NCI-H1417 treated with DMSO at 0.1 percent for 48 hours (cell line): ENCODE data around the gene SQSTM1.

ENCODE experiments used
- DNase-seq: peaks from one replicate; lab custom pipeline; 2025; lab: John Stamatoyannopoulos, UW

Gene SQSTM1

GRCh38 chr5:179806250-179807048 is 14.3 kb upstream of the SQSTM1 start, which contains the start of gene MGAT4B:
MGAT4B (minus strand) TSS chr5:179806866; CDS start chr5:179806583, 283 bp downstream.
- no peak for DNase-seq

- no peak for DNase-seq
These were observed 8.4 kb upstream of the SQSTM1 start for GRCh38 chr5:179812135-179812825.

- DNase-seq: no peak
These were observed 7.6 kb upstream of the SQSTM1 start for GRCh38 chr5:179812997-179813607.

DNA sequence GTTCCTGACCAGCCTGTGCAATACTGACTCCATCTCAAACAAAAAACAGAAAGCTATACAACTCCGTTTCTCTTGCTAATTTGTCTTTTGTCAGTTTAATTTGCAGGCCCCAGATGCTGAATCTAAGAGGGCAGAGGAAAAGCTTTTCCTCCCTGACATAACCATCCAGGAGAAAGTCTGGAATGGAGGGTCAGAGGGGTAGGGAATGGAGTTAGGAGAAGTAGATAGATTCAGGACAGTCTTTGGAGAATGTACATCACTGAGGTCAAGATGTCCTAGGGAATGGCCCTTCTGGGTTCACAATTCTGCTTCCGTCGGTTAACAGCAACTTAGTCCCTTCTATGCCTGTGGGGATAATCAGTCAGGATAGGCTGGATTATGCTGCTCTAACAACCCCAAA is 6.6 kb upstream of the SQSTM1 start:
- DNase-seq: no peak

- DNase-seq: no peak
These were observed 5.0 kb upstream of the SQSTM1 start for GRCh38 chr5:179815491-179816249.

DNA sequence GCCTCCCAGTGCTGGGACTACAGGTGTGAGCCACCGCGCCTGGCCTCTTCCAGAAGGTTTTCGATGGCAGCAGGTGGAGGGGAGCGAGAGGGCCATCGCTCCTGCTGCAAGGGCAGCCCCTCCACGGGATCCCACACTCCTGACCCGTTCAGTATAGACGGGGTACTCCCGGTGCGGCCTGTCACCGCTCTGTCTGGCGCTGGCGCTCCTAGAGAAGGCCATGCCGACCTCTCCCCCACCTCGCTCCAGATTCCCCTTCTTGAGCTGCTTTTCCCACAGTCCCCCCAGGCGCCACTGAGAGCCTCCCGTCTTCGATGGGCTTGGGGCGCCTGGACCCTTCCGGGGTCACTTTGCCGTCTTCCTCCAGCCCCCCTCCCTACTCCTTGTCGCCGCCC is 4.3 kb upstream of the SQSTM1 start:
- DNase-seq: no peak

DNA sequence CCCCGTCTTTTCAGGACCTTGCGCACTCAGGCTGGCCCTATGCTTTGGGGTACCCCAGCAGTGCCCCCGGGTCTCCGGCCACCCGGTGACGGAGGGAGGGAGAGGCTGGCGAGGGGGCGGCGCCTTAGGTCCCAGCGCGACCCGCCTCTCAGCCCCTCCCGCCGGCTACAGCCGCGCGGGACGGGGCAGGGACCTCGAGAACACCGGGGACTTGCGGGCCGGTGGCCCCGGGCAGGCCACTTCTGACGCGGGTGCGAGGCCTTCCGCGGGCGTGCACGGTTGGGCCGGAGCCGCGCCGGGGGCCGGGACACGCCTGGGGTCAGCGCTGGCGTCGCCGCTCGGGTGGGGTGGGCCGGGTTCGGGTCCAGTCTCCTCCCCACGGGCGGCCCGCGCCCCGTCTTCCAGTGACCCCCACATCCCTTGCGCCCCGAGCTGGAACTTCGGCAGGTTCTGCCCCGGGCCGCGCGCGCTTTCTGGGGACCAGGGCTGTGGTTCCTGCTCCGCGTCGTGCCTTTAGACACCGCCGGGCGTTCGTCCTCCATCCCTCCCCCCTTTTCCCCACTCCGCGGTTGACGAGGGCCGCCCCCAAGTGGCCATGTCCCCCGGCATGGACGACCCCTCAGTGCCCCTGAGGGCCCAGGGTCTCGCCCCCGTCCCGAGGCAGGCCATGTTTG is 3.8 kb upstream of the SQSTM1 start:
- no peak for DNase-seq

DNA sequence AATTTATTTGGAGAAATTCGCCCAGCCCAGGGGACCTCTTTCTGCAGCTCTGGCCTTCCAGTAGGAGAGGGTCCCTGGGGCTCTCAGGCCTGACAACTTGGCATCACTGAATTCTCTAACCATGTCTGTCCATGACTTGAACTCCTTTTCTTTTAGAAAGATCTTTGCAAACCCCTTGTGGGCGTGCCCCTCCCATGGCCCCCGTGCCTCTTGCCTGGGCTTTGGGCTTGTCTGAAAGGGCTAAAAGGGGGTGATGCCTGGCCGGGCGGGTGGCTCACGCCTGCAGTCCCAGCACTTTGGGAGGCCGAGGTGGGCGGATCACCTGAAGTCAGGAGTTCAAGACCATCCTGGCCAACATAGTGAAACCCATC is 3.2 kb upstream of the SQSTM1 start:
- no peak for DNase-seq

DNA sequence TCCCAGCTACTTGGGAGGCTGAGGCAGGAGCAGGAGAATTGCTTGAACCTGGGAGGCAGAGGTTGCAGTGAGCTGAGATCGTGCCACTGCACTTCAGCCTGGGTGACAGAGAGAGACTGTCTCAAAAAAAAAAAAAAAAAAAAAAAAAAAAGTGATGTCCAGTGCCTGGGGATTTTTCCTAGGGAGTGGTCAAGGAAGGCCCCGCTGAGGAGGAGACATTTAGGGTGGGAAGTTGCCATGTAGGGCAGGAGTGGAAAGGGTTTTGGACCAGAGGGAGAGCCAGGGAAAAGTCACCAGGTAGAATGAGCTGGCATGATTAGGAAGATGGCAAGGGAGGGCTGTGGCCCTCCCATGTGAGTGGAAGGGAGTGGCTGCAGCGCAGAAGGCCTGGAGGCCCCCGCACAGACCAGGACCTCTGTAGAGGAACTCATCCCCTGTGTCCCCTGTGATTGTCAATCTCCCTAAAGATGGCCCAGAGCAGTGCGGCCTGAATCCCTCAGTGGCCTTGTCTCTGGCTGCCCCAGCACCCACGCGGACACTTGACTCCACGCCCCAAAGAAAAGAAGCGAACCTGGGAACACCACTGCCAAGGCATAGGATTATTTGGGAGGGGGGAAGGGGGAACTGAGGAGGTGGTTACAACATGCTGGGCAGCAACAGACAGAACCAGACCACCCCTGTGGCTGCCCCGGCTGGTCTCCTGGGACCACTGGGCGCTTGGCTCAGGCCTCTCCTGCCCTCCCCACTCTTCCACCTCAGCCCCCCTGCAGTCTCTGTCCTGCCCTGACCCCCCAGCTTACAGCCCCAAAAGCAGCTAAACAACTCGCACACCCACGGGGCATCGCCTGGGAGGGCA is 2.6 kb upstream of the SQSTM1 start:
- no peak for DNase-seq

DNA sequence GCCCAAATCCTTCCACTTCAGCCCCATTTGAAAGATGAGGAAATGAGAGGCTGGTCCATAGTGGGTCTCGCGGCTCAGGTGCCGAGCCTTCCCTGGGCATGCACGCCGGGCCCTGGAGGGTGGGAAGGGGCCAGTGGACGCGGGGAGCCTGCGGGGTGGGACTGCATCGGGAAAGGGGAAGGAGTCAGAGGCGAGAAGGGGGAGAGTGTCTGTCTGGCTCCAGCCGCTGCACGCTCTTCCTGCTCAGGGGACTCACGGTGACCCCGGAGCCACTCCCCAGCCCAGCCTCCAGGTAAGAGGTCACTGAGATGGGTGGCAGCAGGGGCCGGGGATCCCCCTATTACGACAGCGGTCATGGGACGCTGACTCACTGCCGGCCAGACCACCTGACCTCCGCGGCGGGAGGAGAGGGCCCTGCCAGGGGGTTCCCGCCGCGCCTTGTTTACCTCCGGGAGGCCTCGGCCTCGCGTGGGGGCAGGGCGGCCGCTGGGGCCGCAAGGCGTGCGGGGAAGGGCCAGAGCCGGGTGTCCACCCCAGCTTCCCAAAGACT is 1.9 kb upstream of the SQSTM1 start:
- no peak for DNase-seq

GRCh38 chr5:179819296-179820126 is 1.2 kb upstream of the SQSTM1 start:
- DNase-seq: no peak

- no peak for DNase-seq
These were observed 600 bp upstream of the SQSTM1 start for GRCh38 chr5:179820127-179820482.

GRCh38 chr5:179821298-179822058 is 773 bp downstream of the SQSTM1 start:
- DNase-seq: peak; percentile 43

- no peak for DNase-seq
These were observed 1.3 kb downstream of the SQSTM1 start for GRCh38 chr5:179822059-179822432.

- no peak for DNase-seq
These were observed 1.8 kb downstream of the SQSTM1 start for GRCh38 chr5:179822444-179822990.

GRCh38 chr5:179823937-179824744 is 3.4 kb downstream of the SQSTM1 start:
- DNase-seq: no peak

- no peak for DNase-seq
These were observed 4.0 kb downstream of the SQSTM1 start for GRCh38 chr5:179824745-179825112.

- no peak for DNase-seq
These were observed 5.0 kb downstream of the SQSTM1 start for GRCh38 chr5:179825655-179826182.
